GM12865 (cell line): ENCODE results near the gene FLNC.

ENCODE experiments used
- DNase-seq: peaks from one replicate; pipeline ENCODE4 v3.0.0; 2010; ENCODE audit warnings: low read depth
- H3K4me3 ChIP-seq: 2 replicates; pipeline ENCODE4 v1.5.1; 2011; ENCODE audit warnings: mild to moderate bottlenecking, low read depth, low read length, control low read depth
- TF ChIP-seq, protein P1 (sequence below): IDR thresholded peaks from 2 replicates; pipeline ENCODE4 v1.5.1; 2011; ENCODE audit warnings: low read length, control low read depth, low read depth, inconsistent platforms; ENCODE audit not compliant: insufficient read depth; ENCODE audit errors: missing control alignments

The FLNC gene

DNA sequence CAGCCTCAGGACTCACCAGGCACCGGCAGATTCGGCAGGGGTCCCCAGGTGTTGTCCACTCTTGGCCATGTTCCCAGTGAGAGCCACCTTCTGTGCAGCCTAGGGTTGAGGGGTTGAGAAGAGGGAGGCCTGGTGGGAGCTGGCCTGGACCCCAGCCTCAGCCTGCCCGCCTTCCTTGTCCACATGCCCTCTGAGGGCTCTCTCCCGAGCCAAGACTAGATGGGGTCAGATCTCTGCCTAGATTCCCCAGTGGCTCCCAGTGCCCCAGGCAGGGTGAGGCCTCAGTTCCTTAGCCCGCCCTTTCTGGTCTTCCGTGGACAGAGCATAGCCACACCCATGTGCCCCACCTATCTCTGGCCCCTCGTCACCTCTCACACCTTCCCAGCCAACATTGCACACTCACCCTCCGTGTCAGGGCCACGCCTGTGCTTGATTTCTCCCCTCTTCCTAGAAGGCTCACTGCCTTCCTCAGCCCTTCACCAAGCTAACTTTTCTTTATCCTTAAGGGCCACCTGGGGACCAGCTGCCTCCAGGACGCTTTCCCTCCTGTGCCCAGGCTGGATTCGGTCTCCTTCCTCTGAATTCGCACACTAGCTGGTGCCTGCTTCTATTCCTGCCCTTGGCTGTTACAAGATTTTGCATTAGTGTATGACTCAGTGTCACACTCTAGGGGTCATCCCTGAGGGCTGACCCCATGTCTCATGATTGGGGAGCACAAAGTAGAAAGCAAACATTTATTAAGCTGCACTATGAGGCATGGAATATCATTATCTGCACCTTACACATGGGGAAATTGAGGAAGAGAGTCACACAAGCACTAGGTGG, 72.8 kb downstream of the FLNC start:
- no peak overlapping the region for H3K4me3 ChIP-seq
- no peak for DNase-seq
- TF ChIP-seq, protein P1, sequence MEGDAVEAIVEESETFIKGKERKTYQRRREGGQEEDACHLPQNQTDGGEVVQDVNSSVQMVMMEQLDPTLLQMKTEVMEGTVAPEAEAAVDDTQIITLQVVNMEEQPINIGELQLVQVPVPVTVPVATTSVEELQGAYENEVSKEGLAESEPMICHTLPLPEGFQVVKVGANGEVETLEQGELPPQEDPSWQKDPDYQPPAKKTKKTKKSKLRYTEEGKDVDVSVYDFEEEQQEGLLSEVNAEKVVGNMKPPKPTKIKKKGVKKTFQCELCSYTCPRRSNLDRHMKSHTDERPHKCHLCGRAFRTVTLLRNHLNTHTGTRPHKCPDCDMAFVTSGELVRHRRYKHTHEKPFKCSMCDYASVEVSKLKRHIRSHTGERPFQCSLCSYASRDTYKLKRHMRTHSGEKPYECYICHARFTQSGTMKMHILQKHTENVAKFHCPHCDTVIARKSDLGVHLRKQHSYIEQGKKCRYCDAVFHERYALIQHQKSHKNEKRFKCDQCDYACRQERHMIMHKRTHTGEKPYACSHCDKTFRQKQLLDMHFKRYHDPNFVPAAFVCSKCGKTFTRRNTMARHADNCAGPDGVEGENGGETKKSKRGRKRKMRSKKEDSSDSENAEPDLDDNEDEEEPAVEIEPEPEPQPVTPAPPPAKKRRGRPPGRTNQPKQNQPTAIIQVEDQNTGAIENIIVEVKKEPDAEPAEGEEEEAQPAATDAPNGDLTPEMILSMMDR = no peak

DNA sequence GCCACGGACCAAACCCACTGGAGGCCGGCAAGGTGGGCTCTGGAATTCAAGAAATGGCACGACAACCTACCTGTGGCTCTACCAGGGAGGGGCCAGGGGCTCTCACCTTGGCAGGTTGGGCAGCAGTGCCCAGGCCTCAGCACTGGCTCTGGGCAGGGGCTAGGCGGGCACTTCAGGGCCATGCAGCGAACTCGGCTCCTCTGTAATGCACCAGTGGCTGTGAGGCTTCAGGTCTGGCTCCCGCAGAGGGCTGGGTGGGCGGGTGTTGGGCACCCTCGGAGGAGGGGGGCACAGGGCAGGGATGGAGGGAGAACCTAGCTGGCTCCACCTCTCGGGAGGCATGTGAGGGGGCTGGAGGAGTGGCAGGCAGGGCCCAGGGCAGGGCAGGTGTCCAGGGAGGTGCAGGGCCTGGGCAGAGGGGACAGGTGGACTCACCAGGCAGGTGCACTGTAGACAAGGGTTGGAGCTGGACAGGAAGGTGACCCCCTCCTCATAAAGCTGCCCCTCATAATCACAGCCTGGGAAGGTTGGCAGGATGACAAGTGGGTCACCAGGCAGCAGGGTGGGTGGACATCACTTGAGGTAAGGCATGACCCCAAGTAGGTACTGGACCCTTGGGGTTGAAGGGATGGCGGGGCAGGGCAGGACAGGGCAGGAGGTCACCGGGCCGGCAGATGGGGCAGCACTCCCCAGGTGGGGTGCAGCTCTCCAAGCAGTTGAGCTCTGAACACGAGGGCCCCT, 73.6 kb downstream of the FLNC start:
- DNase-seq = no peak
- H3K4me3 ChIP-seq = no peak overlapping the region
- TF ChIP-seq, protein P1 = no peak

- H3K4me3 ChIP-seq = no peak overlapping the region
- TF ChIP-seq, protein P1 = peak; percentile 72
- DNase-seq = peak; percentile 80
Measured at GRCh38 chr7:128904381-128905197, 74.4 kb downstream of the FLNC start.

DNA sequence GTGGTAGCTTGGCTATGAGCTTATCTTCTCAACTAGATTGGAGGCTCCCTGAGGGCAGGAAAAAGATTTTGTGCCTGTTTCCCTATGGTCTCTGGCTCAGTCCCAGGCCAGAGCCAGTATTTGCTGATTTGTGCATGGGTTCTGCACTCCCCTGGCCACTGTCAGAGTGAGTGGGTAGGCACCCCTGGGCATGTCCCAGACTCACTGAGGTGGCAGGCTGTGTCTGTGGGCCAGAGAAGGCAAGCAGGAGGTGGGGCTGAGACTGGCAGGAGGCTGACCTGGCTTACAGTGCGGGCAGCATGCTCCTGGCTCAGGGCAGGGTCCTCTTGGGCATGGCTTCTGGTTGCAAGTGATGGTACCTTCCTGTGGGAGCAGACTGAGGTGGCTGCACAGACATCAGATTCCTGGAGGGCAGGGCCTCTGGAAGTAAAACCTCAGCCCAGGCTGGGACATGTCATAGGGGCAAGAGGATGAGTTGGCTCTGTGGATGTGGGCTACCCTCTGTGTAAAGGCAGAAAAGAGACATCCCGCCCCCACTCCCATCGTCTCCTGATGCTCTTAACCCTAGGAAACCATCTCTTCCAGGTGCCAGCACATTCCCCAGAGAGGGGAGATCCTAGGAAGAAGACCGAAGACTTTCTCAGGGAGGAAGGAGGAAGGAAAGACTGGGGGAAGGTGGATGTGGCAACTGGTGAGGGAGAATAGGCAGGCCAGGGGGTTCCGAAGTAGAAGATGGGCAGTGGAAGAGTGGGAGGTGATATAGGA, 76.0 kb downstream of the FLNC start:
- no peak overlapping the region for H3K4me3 ChIP-seq
- no peak for DNase-seq
- TF ChIP-seq, protein P1 = no peak

DNA sequence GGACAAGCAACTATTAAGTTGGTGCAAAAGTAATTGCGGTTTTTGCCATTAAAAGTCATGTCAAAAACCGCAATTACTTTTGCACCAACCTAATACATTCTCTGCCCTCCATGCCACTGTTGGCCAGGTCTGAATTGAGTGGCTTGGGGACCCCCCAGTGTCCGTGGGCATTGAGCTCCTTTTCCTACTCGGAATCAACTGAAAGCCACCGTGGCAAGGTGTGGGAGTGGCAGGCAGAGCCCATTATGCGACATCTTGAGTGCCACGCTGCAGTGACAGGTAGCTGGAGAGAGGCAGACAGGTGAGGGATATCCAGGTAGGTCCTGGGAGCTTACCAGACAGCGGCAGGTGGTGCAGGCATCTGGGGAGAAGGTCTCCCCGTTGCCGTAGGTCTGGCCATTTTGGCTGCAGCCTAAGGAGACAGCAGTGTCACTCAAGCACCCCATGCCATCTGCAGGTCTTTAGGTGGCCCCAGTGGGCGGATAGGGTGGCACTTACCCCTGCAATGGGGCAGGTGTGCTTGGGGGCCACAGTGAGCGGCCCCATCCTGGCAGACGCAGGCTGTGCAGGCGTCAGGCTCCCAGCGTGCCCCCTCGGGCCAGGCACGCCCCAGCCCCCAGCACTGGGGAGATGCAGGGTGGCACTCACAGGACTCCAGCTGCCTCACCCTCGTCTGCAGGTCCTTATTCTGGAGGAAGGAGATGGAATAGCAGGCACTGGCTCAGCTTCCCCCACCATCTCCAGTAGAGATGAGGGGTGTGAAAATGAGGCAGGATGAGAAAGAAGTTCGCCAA, 76.8 kb downstream of the FLNC start:
- TF ChIP-seq, protein P1 = no peak
- no peak overlapping the region for H3K4me3 ChIP-seq
- no peak for DNase-seq
